ENCODE results near the gene REEP1. TPM values are rescaled to one million over a fixed set of nuclear protein-coding genes. Genes with fewer than 3 reads are reported as not detected.

REEP1 gene
- total and polyA plus RNA-seq, 9 of the 15 experiments (the other 6 are each of a cell fraction or from before 2014, with no cell fraction given) = 0.11 to 0.67 (median 0.13) TPM

GRCh38 chr2:86243272-86243671 is 94.2 kb downstream of the REEP1 start:
- no peaks in the 10 kb centered on the region for H3K4me1 ChIP-seq (replicated peaks in 1 of 2; ENCODE audit: control insufficient read depth in 2 of 2, insufficient read depth in 2 of 2, low read length in 2 of 2)
- WGBS (ENCODE audit: insufficient coverage, low coverage, missing lambda C conversion rate) = 9% methylated on average over 6 of the region's 6 CpGs
- CTCF ChIA-PET (ENCODE audit: low intra/inter-chr PET ratio) = no interaction called here
- no peak overlapping the region for H2AFZ ChIP-seq (ENCODE audit: low read depth, low read length)
- ATAC-seq (no peak), FAIRE-seq (no peak), DNase-seq (ENCODE audit: extremely low read depth in 1 of 4, low spot score in 3 of 4) (no peak)
- H3K4me2 ChIP-seq (ENCODE audit: insufficient read depth, low read length) = no peak overlapping the region
- TF ChIP-seq POLR2H (tag; IDR thresholded peaks at IDR 0.05; ENCODE audit: low read depth) = no peak
- TF ChIP-seq TCF3 (CRISPR knock-in tag; IDR thresholded peaks at IDR 0.05) = no peak
- no peak for TF ChIP-seq KDM1A (IDR thresholded peaks at IDR 0.05)
- TF ChIP-seq FOXP1 (CRISPR knock-in tag; IDR thresholded peaks at IDR 0.05) = no peak
- TF ChIP-seq BCL6 (CRISPR knock-in tag; IDR thresholded peaks at IDR 0.05) = no peak
- no peak for TF ChIP-seq ZNF639 (CRISPR knock-in tag; conservative IDR thresholded peaks at IDR 0.05 in 1 of 2, IDR thresholded peaks at IDR 0.05 in 1 of 2)
- no peak for TF ChIP-seq ZBTB7A (IDR thresholded peaks at IDR 0.05; ENCODE audit: borderline replicate concordance, control insufficient read depth, low read depth, low read length)
- TF ChIP-seq TCF15 (CRISPR knock-in tag; IDR thresholded peaks at IDR 0.05) = no peak
- H3K27ac ChIP-seq (ENCODE audit: extremely low read depth, low read depth, low read length) = no peak overlapping the region
- intact Hi-C loops (cut with micrococcal nuclease) = loop anchor here (5.0 kb wide), 1 partner anchor 51 kb away; no protein-coding TSS in a partner anchor
- H3K9me1 ChIP-seq (ENCODE audit: control insufficient read depth, insufficient read depth, low read length) = no peaks in the 10 kb centered on the region
- H3K79me2 ChIP-seq (ENCODE audit: control insufficient read depth, insufficient read depth, low read length) = no peaks in the 10 kb centered on the region
- H3K27me3 ChIP-seq (ENCODE audit: control insufficient read depth in 2 of 2, insufficient read depth in 2 of 2, low read length in 2 of 2) = peaks cover 43 to 52% of the 10 kb centered on the region in 2 experiments; a peak in 4 of 5 replicates
- H3K4me3 ChIP-seq = no peak overlapping the region
- no peaks in the 10 kb centered on the region for H3K9me3 ChIP-seq (replicated peaks; ENCODE audit: control insufficient read depth, insufficient read depth, low read depth, low read length)
- H3K9ac ChIP-seq (ENCODE audit: insufficient read depth in 1 of 2, low read depth in 2 of 2, low read length in 2 of 2) = no peak overlapping the region
- H4K20me1 ChIP-seq (replicated peaks; ENCODE audit: control insufficient read depth, insufficient read depth, low read length) = no peaks in the 10 kb centered on the region
- POLR2A ChIA-PET = no interaction called here
- in situ Hi-C loops (cut with MboI) = no loop called here
- no peaks in the 10 kb centered on the region for H3K36me3 ChIP-seq (ENCODE audit: control insufficient read depth, insufficient read depth, low read length)
- BruUV-seq (replicated peaks) = no TSS peak
